ENCODE results near the gene OPN1SW.

- TF ChIP-seq CTCF (IDR thresholded peaks at IDR 0.05): no peak
- TF ChIP-seq POLR2A (IDR thresholded peaks at IDR 0.05): no peak
Measured at GRCh38 chr7:128811631-128812430, 36.2 kb upstream of the OPN1SW start.
